Measurements from ENCODE around the gene TTLL11. TPM values are rescaled to one million over a fixed set of nuclear protein-coding genes. Genes with fewer than 3 reads are reported as not detected.

The TTLL11 gene
- total and polyA plus RNA-seq, 2 of the 8 experiments (the other 6 are each of a cell fraction or from before 2014, with no cell fraction given), result 0.56 to 0.80 TPM

GRCh38 chr9:121880343-121880898 is 212.7 kb downstream of the TTLL11 start (continued):
- no peak for TF ChIP-seq BCL11A (IDR thresholded peaks at IDR 0.05; ENCODE audit: low read depth in 2 of 2, low read length in 2 of 2)
- no peak for TF ChIP-seq RFX5 (IDR thresholded peaks at IDR 0.05; ENCODE audit: borderline replicate concordance, low read depth, low read length)
- no peak for TF ChIP-seq ZNF274 (IDR thresholded peaks at IDR 0.05; ENCODE audit: borderline replicate concordance, extremely low read depth, low read length)
- TF ChIP-seq POU5F1 (IDR thresholded peaks at IDR 0.05; ENCODE audit: low read depth, low read length), result no peak
- no peak for TF ChIP-seq MAX (IDR thresholded peaks at IDR 0.05)
- TF ChIP-seq TCF12 (IDR thresholded peaks at IDR 0.05; ENCODE audit: low read depth, low read length), result no peak

Data from H1 (cell line).